Activated CD8-positive, alpha-beta T cell treated with anti-CD3 and anti-CD28 coated beads for 36 hours (primary cell): ENCODE results near the gene MICAL2. TPM values are rescaled to one million over a fixed set of nuclear protein-coding genes. Genes with fewer than 3 reads are reported as not detected.
A peak's percentile ranks its signal among the peaks of the same experiment; 100 is the strongest.

Source experiments
- ATAC-seq: fragments of 200-7000 bp; cut with Tn5 transposase; one replicate; pipeline ENCODE4 v1.10.0; 2021; ENCODE audit warnings: mild to moderate bottlenecking, moderate library complexity
- CTCF ChIA-PET: fragments of 350-600 bp; sonication (Branson Sonifier 250); formaldehyde crosslinking; loops from one replicate; lab custom pipeline; 2021; ENCODE audit warnings: antibody characterized with exemption; lab: Charles Lee
- POLR2A ChIA-PET: fragments of 350-600 bp; sonication (Branson Sonifier 250); formaldehyde crosslinking; loops from one replicate; lab custom pipeline; 2021; ENCODE audit warnings: antibody characterized with exemption; lab: Charles Lee
- DNase-seq: peaks from one replicate; pipeline ENCODE4 v3.0.0-alpha.2; 2020
- H3K27ac Mint-ChIP-seq: one replicate; pipeline ENCODE4 v1.8.0; 2021; ENCODE audit warnings: mild to moderate bottlenecking, mixed read lengths
- H3K27me3 Mint-ChIP-seq: one replicate; pipeline ENCODE4 v1.8.0; 2021; ENCODE audit warnings: mixed read lengths
- H3K36me3 Mint-ChIP-seq: one replicate; pipeline ENCODE4 v1.8.0; 2021; ENCODE audit warnings: low read depth, mixed read lengths
- H3K4me1 Mint-ChIP-seq: one replicate; pipeline ENCODE4 v1.8.0; 2021; ENCODE audit warnings: low read depth, mixed read lengths
- H3K4me3 Mint-ChIP-seq: one replicate; pipeline ENCODE4 v1.8.0; 2021; ENCODE audit warnings: mild to moderate bottlenecking, moderate library complexity, mixed read lengths
- H3K9me3 Mint-ChIP-seq: one replicate; pipeline ENCODE4 v1.8.0; 2021; ENCODE audit warnings: mixed read lengths
- CTCF ChIP-seq: fragments of 200-600 bp; IDR thresholded peaks from one replicate; pipeline ENCODE4 v1.8.0; 2022; ENCODE audit warnings: antibody characterized with exemption, mild to moderate bottlenecking
- intact Hi-C: fragments of 100-400 bp; cut with micrococcal nuclease; formaldehyde crosslinking; loops from one replicate; pipeline ENCODE4 v1.10.0; 2022
- total RNA-seq, 2 experiments: library from RNA; stranded (reverse); gene quantifications; one replicate each; pipeline ENCODE4 v1.2.3, GENCODE V29; 2021

The MICAL2 gene
- total RNA-seq, 2 experiments from 2014 or later = 99.8 to 105 TPM

GRCh38 chr11:12163181-12163941, 53.0 kb downstream of the MICAL2 start:
- Mint-ChIP-seq H3K4me3 (no peak overlapping the region), H3K27me3 (no peaks in the 10 kb centered on the region), H3K27ac (peak overlapping the region; percentile 19), H3K9me3 (no peaks in the 10 kb centered on the region), H3K4me1 (peaks cover 44% of the 10 kb centered on the region), H3K36me3 (peaks cover 18% of the 10 kb centered on the region)
- intact Hi-C loops = no loop called here
- ATAC-seq (no peak), DNase-seq (no peak)
- no peak for TF ChIP-seq CTCF
- ChIA-PET POLR2A (interaction anchor here (0.6 to 2.4 kb wide), 6 partner anchors 10 to 73 kb away, joined by 3 to 8 read pairs (median 4); no protein-coding TSS in a partner anchor), CTCF (interaction anchor here (0.7 to 4.4 kb wide), 6 partner anchors 9 to 118 kb away, joined by 3 to 17 read pairs (median 4); no protein-coding TSS in a partner anchor)

DNA sequence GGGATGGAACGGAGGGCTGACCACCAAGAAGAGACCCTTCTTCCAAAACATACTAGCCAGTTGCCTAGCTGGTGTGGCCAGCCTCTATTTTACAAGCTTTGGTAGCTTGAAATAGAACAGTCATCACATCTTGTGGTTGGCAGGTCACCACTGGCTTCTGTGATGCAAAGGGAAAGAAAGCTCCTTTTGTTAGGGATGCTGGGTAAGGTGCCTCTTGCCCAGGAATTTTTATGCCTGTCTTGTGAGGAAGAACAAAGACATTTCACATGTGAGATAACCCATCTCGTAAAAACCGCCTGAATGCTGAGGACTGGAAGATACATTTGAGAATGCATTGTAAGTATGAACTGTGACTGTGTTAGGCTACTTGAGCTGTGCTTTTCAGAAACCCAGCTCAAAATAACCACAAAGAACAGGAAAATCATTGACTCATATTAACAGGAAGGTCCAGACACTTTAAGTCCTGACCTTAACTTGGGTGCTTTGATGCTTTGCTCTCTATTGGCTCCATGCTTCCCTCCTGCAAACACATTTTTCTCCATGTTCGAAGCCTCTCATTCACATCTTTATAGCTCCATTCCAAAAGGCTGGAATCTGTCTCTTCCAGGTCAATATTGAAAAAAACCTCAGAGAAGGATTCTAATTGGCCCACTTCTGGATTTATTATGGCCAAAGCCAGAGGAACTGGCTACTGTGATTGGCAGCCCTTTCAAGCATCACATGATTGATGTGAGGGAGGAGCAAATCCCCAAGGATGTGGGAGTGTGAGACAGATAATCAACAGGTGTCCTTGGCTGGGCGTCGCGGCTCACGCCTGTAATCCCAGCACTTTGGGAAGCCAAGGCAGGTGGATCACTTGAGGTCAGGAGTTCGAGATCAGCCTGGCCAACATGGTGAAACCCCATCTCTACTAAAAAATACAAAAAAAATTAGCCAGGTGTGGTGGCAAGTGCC, 53.9 kb downstream of the MICAL2 start:
- CTCF ChIA-PET = interaction anchor here (0.6 to 4.4 kb wide), 6 partner anchors 8 to 117 kb away, joined by 3 to 17 read pairs (median 4); no protein-coding TSS in a partner anchor
- POLR2A ChIA-PET = interaction anchor here (0.5 to 2.4 kb wide), 6 partner anchors 9 to 74 kb away, joined by 3 to 8 read pairs (median 3); no protein-coding TSS in a partner anchor
- TF ChIP-seq CTCF = no peak
- no peak overlapping the region for H3K4me3 Mint-ChIP-seq
- peak; percentile 45 for ATAC-seq
- DNase-seq = peak; percentile 40
- H3K27ac Mint-ChIP-seq = peak overlapping the region; percentile 37
- no peaks in the 10 kb centered on the region for H3K9me3 Mint-ChIP-seq
- H3K27me3 Mint-ChIP-seq = no peaks in the 10 kb centered on the region
- H3K36me3 Mint-ChIP-seq = peaks cover 18% of the 10 kb centered on the region
- H3K4me1 Mint-ChIP-seq = peaks cover 37% of the 10 kb centered on the region
- intact Hi-C loops = no loop called here

DNA sequence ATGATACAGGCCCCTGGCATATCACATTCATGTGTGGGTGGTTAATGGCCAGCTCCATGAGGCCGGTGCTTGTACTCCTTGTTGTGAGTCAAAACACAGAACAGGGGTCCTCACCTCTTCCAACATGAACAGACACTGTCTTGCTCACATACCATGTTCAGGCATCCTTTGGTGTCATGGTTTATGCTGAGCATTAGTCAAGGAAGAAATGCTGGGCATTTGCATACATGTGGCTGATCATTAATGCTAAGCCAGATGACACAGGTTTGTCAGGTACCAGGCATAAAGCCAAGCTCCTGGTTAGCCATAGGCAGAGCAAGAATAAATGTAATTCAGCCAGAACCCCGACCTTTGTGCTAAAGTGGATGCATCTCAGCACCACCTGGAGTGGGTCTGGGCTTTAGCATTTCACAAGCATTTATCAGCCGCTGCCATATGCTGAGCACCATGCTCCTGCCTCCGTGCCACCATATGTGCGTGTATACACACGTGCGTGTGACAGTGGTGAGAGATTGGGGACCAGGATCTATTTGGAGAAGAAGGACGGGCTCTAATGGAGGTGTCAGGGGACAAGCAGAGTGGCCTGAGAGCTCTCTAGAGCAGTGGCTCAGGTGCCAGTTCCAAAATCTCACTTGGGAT, 55.0 kb downstream of the MICAL2 start:
- no peak for ATAC-seq
- no peak for DNase-seq
- Mint-ChIP-seq H3K9me3 (no peaks in the 10 kb centered on the region), H3K27me3 (no peaks in the 10 kb centered on the region), H3K4me3 (no peak overlapping the region), H3K36me3 (peaks cover 17% of the 10 kb centered on the region), H3K27ac (no peak overlapping the region), H3K4me1 (peaks cover 35% of the 10 kb centered on the region)
- ChIA-PET POLR2A (interaction anchor here (0.5 to 1.6 kb wide), 2 partner anchors 8 to 30 kb away, joined by 3 read pairs; no protein-coding TSS in a partner anchor), CTCF (interaction anchor here (0.6 to 4.4 kb wide), 3 partner anchors 13 to 78 kb away, joined by 3 to 17 read pairs (median 4); no protein-coding TSS in a partner anchor)
- TF ChIP-seq CTCF = no peak
- intact Hi-C loops = no loop called here

GRCh38 chr11:12166299-12167060, 56.1 kb downstream of the MICAL2 start:
- Mint-ChIP-seq H3K27me3 (no peaks in the 10 kb centered on the region), H3K36me3 (peaks cover 20% of the 10 kb centered on the region), H3K4me3 (no peak overlapping the region), H3K9me3 (no peaks in the 10 kb centered on the region), H3K4me1 (peaks cover 35% of the 10 kb centered on the region), H3K27ac (peak overlapping the region; percentile 69)
- ChIA-PET CTCF (interaction anchor here (0.6 to 1.2 kb wide), 4 partner anchors 13 to 69 kb away, joined by 3 to 4 read pairs (median 3); no protein-coding TSS in a partner anchor), POLR2A (interaction anchor here (0.7 to 1.6 kb wide), 4 partner anchors 9 to 53 kb away, joined by 3 read pairs; no protein-coding TSS in a partner anchor)
- intact Hi-C loops = no loop called here
- no peak for ATAC-seq
- DNase-seq = no peak
- TF ChIP-seq CTCF = no peak
